Measurements from ENCODE around the gene MEGF10. TPM values are rescaled to one million over a fixed set of nuclear protein-coding genes. Genes with fewer than 3 reads are reported as not detected.

MEGF10 gene
- total and polyA plus RNA-seq, 4 experiments from 2014 or later: not detected

GRCh38 chr5:127330116-127330515 lies 39.5 kb downstream of the MEGF10 start:
- peak overlapping the region in 1 of 7 donors; percentile 25 for H3K27ac Mint-ChIP-seq
- peaks cover 22 to 28% of the 10 kb centered on the region in 2 donors for H3K27me3 Mint-ChIP-seq
- ChIA-PET CTCF (ENCODE audit: partially characterized antibody) (no interaction called here), POLR2A (ENCODE audit: partially characterized antibody) (no interaction called here)
- Histone ChIP-seq H3K9me3 (ENCODE audit: control insufficient read depth in 1 of 2, low read length in 2 of 2) (no peaks in the 10 kb centered on the region), H3K4me1 (ENCODE audit: insufficient read depth, low read length) (no peaks in the 10 kb centered on the region), H3K27ac (ENCODE audit: low read depth, low read length) (no peak overlapping the region), H3K36me3 (ENCODE audit: insufficient read depth, low read length) (no peaks in the 10 kb centered on the region), H3K27me3 (ENCODE audit: insufficient read depth, low read length) (no peaks in the 10 kb centered on the region), H3K4me3 (ENCODE audit: low read length in 2 of 2) (no peak overlapping the region)
- no peaks in the 10 kb centered on the region for H3K4me1 Mint-ChIP-seq
- intact Hi-C loops (cut with micrococcal nuclease): no loop called here
- no peak overlapping the region for H3K4me3 Mint-ChIP-seq
- peaks cover 0 to 3% (median 0%) of the 10 kb centered on the region in 8 donors for H3K9me3 Mint-ChIP-seq
- H3K36me3 Mint-ChIP-seq: no peaks in the 10 kb centered on the region
- DNase-seq: no peak

- Mint-ChIP-seq H3K4me1 (no peaks in the 10 kb centered on the region), H3K27me3 (peaks cover 26 to 33% of the 10 kb centered on the region in 2 donors), H3K36me3 (no peaks in the 10 kb centered on the region), H3K4me3 (no peak overlapping the region), H3K27ac (no peak overlapping the region), H3K9me3 (peaks cover 0 to 3% (median 0%) of the 10 kb centered on the region in 8 donors)
- no peak for DNase-seq
- no peaks in the 10 kb centered on the region for H3K4me1 ChIP-seq (ENCODE audit: insufficient read depth, low read length)
- ChIA-PET POLR2A (ENCODE audit: partially characterized antibody) (interaction anchor here (0.6 kb wide), 1 partner anchor 253 kb away, joined by 3 read pairs; no protein-coding TSS in a partner anchor), CTCF (ENCODE audit: partially characterized antibody) (interaction anchor here (1.4 kb wide), 1 partner anchor 11 kb away, joined by 5 read pairs; no protein-coding TSS in a partner anchor)
- no peak overlapping the region for H3K27ac ChIP-seq (ENCODE audit: low read depth, low read length)
- H3K36me3 ChIP-seq (ENCODE audit: insufficient read depth, low read length): no peaks in the 10 kb centered on the region
- no peaks in the 10 kb centered on the region for H3K27me3 ChIP-seq (ENCODE audit: insufficient read depth, low read length)
- H3K4me3 ChIP-seq (ENCODE audit: low read length in 2 of 2): no peak overlapping the region
- intact Hi-C loops (cut with micrococcal nuclease): no loop called here
- H3K9me3 ChIP-seq (ENCODE audit: control insufficient read depth in 1 of 2, low read length in 2 of 2): no peaks in the 10 kb centered on the region
Measured at GRCh38 chr5:127331890-127332649, 41.5 kb downstream of the MEGF10 start.

- Mint-ChIP-seq H3K27me3 (peaks cover 24 to 31% of the 10 kb centered on the region in 2 donors), H3K4me3 (no peak overlapping the region), H3K4me1 (no peaks in the 10 kb centered on the region), H3K36me3 (no peaks in the 10 kb centered on the region), H3K27ac (no peak overlapping the region), H3K9me3 (peaks cover 0 to 1% (median 0%) of the 10 kb centered on the region in 8 donors)
- H3K4me1 ChIP-seq (ENCODE audit: insufficient read depth, low read length): no peaks in the 10 kb centered on the region
- intact Hi-C loops (cut with micrococcal nuclease): no loop called here
- CTCF ChIA-PET (ENCODE audit: partially characterized antibody): no interaction called here
- no peak overlapping the region for H3K4me3 ChIP-seq (ENCODE audit: low read length in 2 of 2)
- no peaks in the 10 kb centered on the region for H3K36me3 ChIP-seq (ENCODE audit: insufficient read depth, low read length)
- H3K27me3 ChIP-seq (ENCODE audit: insufficient read depth, low read length): no peaks in the 10 kb centered on the region
- no peak overlapping the region for H3K27ac ChIP-seq (ENCODE audit: low read depth, low read length)
- no peaks in the 10 kb centered on the region for H3K9me3 ChIP-seq (ENCODE audit: control insufficient read depth in 1 of 2, low read length in 2 of 2)
- DNase-seq: no peak
- POLR2A ChIA-PET (ENCODE audit: partially characterized antibody): no interaction called here
Measured at GRCh38 chr5:127333483-127333882, 42.9 kb downstream of the MEGF10 start.

- Mint-ChIP-seq H3K27ac (no peak overlapping the region), H3K4me3 (no peak overlapping the region), H3K27me3 (peaks cover 24 to 25% of the 10 kb centered on the region in 2 donors), H3K9me3 (peaks cover 0 to under 1% (median 0%) of the 10 kb centered on the region in 8 donors), H3K36me3 (no peaks in the 10 kb centered on the region), H3K4me1 (no peaks in the 10 kb centered on the region)
- intact Hi-C loops (cut with micrococcal nuclease): no loop called here
- no peaks in the 10 kb centered on the region for H3K4me1 ChIP-seq (ENCODE audit: insufficient read depth, low read length)
- no peak overlapping the region for H3K4me3 ChIP-seq (ENCODE audit: low read length in 2 of 2)
- H3K27ac ChIP-seq (ENCODE audit: low read depth, low read length): no peak overlapping the region
- no peaks in the 10 kb centered on the region for H3K9me3 ChIP-seq (ENCODE audit: control insufficient read depth in 1 of 2, low read length in 2 of 2)
- CTCF ChIA-PET (ENCODE audit: partially characterized antibody): no interaction called here
- no peak for DNase-seq
- no peaks in the 10 kb centered on the region for H3K36me3 ChIP-seq (ENCODE audit: insufficient read depth, low read length)
- H3K27me3 ChIP-seq (ENCODE audit: insufficient read depth, low read length): no peaks in the 10 kb centered on the region
- POLR2A ChIA-PET (ENCODE audit: partially characterized antibody): no interaction called here
Measured at GRCh38 chr5:127335381-127335780, 44.8 kb downstream of the MEGF10 start.

GRCh38 chr5:127337876-127338275 lies 47.3 kb downstream of the MEGF10 start:
- Mint-ChIP-seq H3K27ac (no peak overlapping the region), H3K36me3 (no peaks in the 10 kb centered on the region), H3K4me1 (no peaks in the 10 kb centered on the region), H3K27me3 (peaks cover 14 to 15% of the 10 kb centered on the region in 2 donors), H3K4me3 (no peak overlapping the region), H3K9me3 (no peaks in the 10 kb centered on the region)
- no peak for DNase-seq
- Histone ChIP-seq H3K27me3 (ENCODE audit: insufficient read depth, low read length) (no peaks in the 10 kb centered on the region), H3K4me1 (ENCODE audit: insufficient read depth, low read length) (no peaks in the 10 kb centered on the region), H3K9me3 (ENCODE audit: control insufficient read depth in 1 of 2, low read length in 2 of 2) (no peaks in the 10 kb centered on the region), H3K4me3 (ENCODE audit: low read length in 2 of 2) (no peak overlapping the region), H3K36me3 (ENCODE audit: insufficient read depth, low read length) (no peaks in the 10 kb centered on the region), H3K27ac (ENCODE audit: low read depth, low read length) (no peak overlapping the region)
- ChIA-PET POLR2A (ENCODE audit: partially characterized antibody) (no interaction called here), CTCF (ENCODE audit: partially characterized antibody) (no interaction called here)
- intact Hi-C loops (cut with micrococcal nuclease): no loop called here

- CTCF ChIA-PET (ENCODE audit: partially characterized antibody): no interaction called here
- Histone ChIP-seq H3K27me3 (ENCODE audit: insufficient read depth, low read length) (no peaks in the 10 kb centered on the region), H3K27ac (ENCODE audit: low read depth, low read length) (no peak overlapping the region), H3K4me3 (ENCODE audit: low read length in 2 of 2) (no peak overlapping the region), H3K36me3 (ENCODE audit: insufficient read depth, low read length) (no peaks in the 10 kb centered on the region), H3K4me1 (ENCODE audit: insufficient read depth, low read length) (no peaks in the 10 kb centered on the region), H3K9me3 (ENCODE audit: control insufficient read depth in 1 of 2, low read length in 2 of 2) (no peaks in the 10 kb centered on the region)
- Mint-ChIP-seq H3K4me1 (no peaks in the 10 kb centered on the region), H3K27me3 (peaks cover 12 to 13% of the 10 kb centered on the region in 2 donors), H3K27ac (no peak overlapping the region), H3K36me3 (no peaks in the 10 kb centered on the region), H3K9me3 (no peaks in the 10 kb centered on the region), H3K4me3 (no peak overlapping the region)
- POLR2A ChIA-PET (ENCODE audit: partially characterized antibody): no interaction called here
- intact Hi-C loops (cut with micrococcal nuclease): no loop called here
- DNase-seq: no peak
Measured at GRCh38 chr5:127338501-127338900, 47.9 kb downstream of the MEGF10 start.

GRCh38 chr5:127340606-127341005 lies 50.0 kb downstream of the MEGF10 start:
- ChIA-PET CTCF (ENCODE audit: partially characterized antibody) (no interaction called here), POLR2A (ENCODE audit: partially characterized antibody) (no interaction called here)
- Mint-ChIP-seq H3K9me3 (no peaks in the 10 kb centered on the region), H3K27ac (no peak overlapping the region), H3K4me3 (no peak overlapping the region), H3K4me1 (no peaks in the 10 kb centered on the region), H3K27me3 (peaks cover 7 to 8% of the 10 kb centered on the region in 2 donors), H3K36me3 (no peaks in the 10 kb centered on the region)
- H3K27ac ChIP-seq (ENCODE audit: low read depth, low read length): no peak overlapping the region
- no peaks in the 10 kb centered on the region for H3K9me3 ChIP-seq (ENCODE audit: control insufficient read depth in 1 of 2, low read length in 2 of 2)
- no peaks in the 10 kb centered on the region for H3K36me3 ChIP-seq (ENCODE audit: insufficient read depth, low read length)
- no peak overlapping the region for H3K4me3 ChIP-seq (ENCODE audit: low read length in 2 of 2)
- DNase-seq: no peak
- intact Hi-C loops (cut with micrococcal nuclease): no loop called here
- H3K4me1 ChIP-seq (ENCODE audit: insufficient read depth, low read length): no peaks in the 10 kb centered on the region
- no peaks in the 10 kb centered on the region for H3K27me3 ChIP-seq (ENCODE audit: insufficient read depth, low read length)
